GM15510 (cell line): ENCODE data around the gene BLOC1S6.

Source experiments
- POLR2A ChIP-seq: IDR thresholded peaks from 3 replicates; pipeline ENCODE4 v1.6.1; 2011; ENCODE audit warnings: borderline replicate concordance; ENCODE audit not compliant: insufficient read length; ENCODE audit errors: extremely low read depth

Gene BLOC1S6

DNA sequence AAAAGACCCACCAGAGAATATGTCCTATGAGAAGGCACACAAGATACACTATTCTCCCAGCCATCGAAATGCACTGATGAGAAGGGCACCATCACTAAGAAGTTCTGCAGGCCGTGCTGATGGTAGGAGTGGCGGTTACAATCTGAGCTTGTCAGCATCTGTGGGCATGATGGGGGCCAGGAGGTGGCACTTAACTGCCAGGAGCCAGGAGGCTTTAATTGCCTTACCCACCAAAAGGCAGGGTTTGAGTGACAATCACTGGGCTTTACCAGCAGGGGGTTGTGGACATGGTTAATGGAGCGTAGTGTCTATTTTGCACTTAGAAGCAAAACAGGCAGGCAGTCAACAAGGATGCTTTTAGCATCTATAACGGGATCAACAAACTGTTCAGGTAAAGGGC, 31.6 kb downstream of the BLOC1S6 start:
- TF ChIP-seq POLR2A = no peak

DNA sequence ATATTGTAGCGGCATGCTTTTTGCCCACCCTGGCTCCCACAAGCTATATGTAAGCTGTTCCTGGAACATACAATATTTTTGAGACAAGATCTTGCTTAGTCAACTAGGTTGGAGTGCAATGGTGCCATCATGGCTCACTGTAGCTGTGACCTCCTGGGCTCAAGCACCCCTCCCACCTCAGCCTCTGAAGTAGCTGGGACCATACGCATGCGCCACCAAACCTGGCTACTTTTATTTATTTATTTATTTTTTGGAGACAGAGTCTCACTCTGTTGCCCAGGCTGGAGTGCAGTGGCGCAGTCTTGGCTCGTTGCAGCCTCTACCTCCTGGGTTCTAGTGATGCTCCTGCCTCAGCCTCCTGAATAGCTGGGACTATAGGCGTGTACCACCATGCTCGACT, 41.0 kb downstream of the BLOC1S6 start:
- TF ChIP-seq POLR2A = no peak

DNA sequence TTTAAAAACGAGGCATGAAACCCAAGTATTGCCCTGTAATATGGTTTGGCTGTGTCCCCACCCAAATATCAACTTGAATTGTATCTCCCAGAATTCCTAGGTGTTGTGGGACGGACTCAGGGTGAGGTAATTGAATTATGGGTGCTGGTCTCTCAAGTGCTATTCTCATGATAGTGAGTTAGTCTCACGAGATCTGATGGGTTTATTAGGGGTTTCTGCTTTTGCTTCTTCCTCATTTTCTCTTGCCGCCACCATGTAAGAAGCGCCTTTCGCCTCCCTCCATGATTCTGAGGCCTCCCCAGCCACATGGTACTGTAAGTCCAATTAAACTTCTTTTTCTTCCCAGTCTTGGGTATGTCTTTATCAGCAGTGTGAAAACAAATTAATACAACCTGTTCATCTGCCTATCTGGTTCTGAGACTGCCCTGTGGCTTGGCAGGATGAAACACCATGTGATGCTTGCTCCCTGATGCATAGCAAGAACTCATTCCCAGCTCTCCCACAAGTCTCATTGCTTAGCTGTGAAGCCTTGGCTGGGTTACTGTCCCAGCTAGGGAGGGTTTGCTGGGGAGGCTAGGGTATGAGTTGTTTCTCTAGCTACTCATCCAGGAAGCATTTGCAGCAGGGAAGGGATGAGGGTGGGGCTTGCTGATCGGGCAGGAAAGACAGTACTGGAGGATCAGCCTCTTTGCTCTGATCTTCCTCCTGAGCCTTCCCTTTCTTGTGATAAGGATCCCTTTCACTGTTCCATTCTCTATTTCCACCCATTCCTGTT, 43.9 kb downstream of the BLOC1S6 start:
- no peak for TF ChIP-seq POLR2A

DNA sequence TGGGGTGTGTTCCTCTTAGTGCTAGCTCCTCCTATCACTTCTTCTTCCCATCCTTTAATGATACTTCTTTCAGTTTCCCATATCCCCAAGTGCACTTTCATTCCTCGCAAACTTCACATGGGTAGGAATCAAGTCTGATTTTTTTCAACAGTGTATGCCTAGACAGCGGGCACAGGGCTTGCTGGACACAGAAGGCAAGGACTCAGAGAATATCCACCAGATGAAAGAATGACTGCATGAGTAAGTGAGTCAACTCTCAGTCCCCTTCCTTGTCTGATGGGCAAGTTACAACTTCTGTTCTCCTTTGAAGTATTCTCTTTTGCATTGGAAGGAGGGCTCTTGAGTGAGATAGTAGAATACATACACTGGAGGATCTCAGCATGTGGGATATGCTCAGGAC, 44.6 kb downstream of the BLOC1S6 start:
- no peak for TF ChIP-seq POLR2A

DNA sequence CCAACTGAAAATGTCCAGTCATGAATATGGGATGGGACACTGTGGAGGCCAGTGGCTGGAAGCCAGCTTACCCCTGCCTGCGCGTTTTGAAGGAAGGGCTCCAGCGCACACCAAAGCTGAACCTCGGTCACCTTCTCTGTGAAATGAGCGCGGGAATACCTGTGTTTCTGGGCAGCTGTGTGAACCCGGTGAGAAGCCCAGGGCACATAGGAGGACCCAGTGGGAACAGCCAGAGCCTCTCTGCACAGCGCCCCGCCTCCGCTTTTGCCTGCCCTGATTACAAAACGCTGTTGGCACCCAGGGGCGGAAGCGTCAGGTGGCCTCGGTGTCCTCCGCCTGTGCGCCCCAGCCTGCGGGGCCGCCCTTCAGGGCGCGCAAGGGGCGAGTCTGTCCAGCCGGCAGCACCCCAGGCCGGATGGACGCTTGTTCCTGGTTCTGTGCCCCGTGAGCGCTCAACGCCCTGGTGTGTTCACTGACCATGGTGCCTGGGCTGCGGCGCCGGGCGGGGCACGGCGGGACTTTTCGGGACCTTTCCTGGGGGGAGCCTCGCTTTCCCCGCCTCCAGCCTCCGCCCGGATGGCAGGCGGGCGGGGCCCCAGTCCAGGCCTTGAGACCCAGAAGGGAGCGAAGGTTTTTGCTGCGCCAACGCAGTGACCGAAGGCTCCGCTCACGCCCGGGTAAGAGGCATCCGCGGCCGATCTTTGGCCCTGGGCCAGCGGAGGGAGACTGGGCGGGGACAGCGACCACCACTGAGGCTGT, 47.4 kb downstream of the BLOC1S6 start, which contains the start of gene SQOR:
SQOR (plus strand) TSS at position 598 of the 759 bp plus-strand sequence. CDS start 23,895 bp downstream, outside the sequence.
- peak; percentile 77 for TF ChIP-seq POLR2A

DNA sequence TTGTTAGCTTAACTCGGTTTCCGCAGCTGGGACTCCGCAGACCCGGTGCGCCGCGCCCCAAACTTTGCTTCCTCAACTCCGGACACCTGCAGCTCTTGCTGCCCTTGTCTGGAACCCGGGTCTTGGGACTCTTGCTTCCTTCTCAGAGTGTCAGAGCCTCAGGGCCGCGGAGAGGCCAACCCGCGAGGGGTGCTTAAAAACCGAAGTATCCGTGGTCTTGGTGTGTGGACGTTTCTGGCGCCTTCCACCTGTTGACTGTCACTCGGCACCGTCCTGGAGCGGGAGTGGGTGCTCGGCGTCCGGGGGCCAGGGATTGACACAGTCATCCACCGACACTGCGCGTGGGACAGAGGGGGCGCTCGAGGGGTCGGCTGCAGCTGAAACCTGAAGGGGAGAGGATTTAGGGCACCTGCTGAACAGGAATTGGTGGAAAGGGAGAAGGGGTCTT, 48.0 kb downstream of the BLOC1S6 start:
- no peak for TF ChIP-seq POLR2A

DNA sequence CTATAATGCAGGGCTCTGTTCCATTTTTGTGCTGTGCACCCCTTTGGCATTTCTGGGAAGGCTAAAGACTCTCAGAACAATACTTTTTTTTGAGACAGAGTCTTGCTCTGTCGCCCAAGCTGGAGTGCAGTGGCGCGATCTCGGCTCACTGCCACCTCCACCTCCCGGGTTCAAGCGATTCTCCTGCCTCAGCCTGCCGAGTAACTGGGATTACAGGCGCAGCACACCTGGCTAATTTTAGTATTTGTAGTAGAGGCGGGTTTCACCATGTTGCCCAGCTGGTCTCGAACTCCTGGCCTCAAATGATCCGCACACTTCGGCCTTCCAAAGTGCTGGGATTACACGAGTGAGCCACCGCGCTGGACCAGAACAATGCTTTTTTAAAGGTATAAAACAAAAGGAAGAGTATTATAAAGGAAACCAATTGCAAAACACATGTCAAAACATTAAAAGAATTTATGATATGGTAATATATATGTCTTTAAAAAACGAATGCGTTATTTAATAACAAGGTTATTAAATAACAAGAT, 48.6 kb downstream of the BLOC1S6 start:
- no peak for TF ChIP-seq POLR2A

DNA sequence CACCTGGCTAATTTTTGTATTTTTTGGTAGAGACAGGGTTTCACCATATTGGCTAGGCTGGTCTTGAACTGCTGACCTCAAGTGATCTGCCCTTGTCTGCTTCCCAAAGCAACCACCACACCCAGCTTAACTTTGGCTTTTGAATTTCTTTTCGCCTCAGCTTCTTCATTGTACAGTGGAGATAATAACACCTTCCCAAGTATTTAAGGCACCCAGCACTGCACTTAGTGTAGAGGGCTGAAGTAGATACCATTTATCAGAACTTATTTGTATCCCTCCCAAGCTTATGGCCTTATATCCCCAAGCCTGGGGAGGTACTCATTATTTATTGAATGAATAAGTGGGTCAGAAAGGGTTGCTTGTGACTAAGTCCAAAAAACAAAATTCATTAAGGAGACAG, 50.0 kb downstream of the BLOC1S6 start:
- TF ChIP-seq POLR2A = no peak

DNA sequence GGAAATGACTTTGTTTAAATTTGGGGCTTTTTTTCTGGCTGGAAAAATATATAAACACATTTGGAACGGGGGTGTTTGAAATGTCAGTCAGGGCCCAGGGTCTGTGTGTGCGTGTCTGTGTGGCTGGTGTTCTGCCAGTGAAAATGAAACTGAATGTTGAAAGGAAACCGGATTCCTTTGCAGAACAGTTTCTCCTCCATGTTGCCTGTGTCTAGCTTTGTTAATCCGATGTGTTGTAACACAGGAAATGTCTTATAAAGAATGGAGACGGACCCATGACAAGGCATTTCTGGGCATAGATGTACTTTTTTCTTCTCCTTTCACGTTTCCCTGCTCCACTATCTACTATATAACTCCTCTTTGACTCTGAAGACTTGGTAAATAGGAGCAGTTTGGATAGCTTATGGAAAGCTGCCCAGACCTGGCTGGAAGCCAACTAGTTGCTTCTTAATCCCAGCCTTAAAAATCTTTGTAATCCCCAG, 50.4 kb downstream of the BLOC1S6 start:
- peak; percentile 33 for TF ChIP-seq POLR2A

DNA sequence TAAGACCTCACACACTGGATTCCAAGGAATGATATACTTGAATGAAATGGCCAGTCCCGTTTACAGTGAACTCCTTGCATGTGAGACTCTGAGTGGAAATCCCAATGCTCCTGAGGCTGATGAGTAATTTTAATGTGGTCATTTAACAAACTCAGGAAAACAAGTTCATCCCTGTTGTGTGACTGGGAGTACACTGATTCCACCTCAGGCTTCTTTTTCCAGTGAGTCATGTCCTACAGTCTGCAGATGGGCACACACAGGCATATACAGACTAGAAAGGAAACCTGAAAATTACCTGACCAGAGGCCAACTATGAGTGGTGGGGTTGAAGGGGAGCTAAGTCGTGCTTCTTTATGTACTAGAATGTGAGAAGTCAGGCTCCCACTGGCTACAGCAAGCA, 53.4 kb downstream of the BLOC1S6 start:
- TF ChIP-seq POLR2A = no peak

DNA sequence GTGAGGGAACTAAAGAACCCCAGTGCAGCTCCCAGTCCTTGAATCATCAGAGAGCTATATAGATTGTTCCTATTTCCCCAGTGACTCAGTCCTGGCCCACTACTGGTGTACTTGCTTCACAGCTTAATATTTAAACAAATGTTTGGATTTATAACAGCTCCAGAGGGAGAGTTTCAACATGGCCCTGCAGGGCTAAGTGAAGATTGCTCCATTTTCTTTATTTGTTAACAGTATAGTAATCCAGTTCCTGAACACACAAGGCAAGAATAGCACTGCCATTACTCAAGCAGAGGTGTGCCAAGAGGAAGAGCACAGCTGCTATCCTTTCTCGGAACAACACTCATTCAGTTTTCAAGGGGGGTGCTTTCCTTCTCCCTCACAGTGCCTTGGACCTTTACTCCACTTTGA, 54.2 kb downstream of the BLOC1S6 start:
- TF ChIP-seq POLR2A = no peak

DNA sequence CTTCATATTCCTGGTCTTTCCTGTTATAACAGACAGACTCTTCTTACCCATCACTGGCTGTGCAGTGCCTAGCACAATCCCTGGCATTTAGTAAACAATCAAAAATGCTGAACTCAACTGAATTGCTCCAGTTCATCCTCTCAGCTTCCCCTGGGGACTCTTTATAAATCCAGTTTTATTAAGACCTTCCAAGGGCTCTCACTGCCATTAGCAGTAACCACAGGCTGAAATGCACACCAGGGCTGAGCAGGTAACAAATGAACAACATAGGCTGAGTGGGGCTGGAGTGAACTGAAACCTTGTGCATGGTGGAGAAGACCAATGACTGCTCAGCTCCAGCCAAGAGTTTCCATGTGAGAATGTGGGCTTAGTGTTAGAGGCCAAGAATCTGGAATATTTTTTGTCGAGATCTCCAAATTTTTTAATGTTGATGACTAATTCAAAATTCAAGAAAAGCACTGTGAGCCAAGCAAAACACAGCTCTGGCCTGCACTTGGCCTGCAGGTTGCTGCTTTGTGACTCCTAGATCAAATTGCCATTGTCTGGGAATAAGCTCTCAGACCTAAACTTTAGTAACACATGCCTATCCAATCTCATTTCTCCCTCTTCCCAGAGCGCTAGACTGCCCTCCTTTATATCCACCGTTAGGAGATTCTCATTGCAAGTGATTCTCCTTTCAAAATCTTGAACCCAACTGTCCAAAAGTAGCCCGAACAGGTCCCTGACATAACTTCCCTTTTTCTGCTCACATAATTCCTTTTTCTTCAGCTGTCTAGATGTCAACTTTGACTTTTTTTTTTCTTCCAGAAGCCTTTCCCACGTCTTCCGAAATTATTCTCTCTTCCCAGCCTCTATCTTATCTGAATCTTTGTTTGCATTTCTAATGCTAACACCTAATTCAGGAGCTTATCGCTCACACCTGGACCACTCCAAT, 55.1 kb downstream of the BLOC1S6 start:
- no peak for TF ChIP-seq POLR2A

DNA sequence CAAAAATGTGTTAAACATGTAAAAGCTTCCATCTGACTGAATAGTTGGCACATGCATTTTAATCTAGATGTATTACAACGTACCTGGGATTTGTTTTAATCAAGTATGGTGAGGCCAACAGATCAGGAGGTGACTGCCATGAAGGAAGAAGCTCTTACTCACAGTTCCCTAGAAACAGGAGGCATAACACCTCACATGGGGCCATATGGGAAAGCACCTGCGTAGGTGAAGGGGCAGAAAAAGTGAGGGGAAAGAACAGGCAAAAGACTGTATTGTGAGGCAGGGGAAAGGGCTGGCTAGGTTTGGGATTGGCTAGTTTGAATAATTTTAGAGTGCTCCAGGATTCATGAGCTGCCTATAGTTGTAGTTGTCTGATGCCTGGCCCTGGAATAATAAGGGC, 57.3 kb downstream of the BLOC1S6 start:
- no peak for TF ChIP-seq POLR2A
